Endothelial cell of umbilical vein (primary cell): Measurements from ENCODE around the gene PIGW.

Source experiments
- POLR2A ChIP-seq: IDR thresholded peaks from 2 replicates; pipeline ENCODE4 v1.6.1; 2012; ENCODE audit warnings: low read depth, mild to moderate bottlenecking, control low read depth, low read length
- TF ChIP-seq, protein P1 (sequence below), 2 donors: IDR thresholded peaks; 1 replicate in 1 of 2; 2 replicates in 1 of 2; pipeline ENCODE4 v1.5.1; 2011; ENCODE audit warnings: low read length in 2 of 2, mild to moderate bottlenecking in 2 of 2, moderate library complexity in 2 of 2, control low read depth in 1 of 2, inconsistent platforms in 1 of 2, low read depth in 1 of 2; ENCODE audit not compliant: insufficient read depth in 1 of 2; ENCODE audit errors: extremely low read depth in 1 of 2

DNA sequence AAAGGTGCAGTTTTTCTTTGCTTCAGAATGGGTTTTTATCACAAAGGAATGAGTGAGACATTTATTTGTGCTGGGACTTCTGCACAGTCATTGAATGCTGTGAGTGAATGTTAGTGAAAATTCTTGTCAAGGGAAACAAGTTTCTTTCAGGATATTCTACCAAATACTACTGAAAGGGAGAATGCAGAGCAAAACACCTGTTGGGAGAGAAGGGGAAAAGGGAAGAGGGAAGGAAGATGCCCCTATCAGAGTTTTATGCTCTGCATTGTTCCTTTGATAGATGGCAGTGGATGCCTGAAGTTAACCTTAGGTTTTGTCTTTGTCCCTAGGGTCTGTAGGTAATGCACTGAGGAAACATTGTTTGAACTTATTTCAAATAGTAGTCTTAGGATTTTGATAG, 13.0 kb downstream of the PIGW start:
- TF ChIP-seq, protein P1, sequence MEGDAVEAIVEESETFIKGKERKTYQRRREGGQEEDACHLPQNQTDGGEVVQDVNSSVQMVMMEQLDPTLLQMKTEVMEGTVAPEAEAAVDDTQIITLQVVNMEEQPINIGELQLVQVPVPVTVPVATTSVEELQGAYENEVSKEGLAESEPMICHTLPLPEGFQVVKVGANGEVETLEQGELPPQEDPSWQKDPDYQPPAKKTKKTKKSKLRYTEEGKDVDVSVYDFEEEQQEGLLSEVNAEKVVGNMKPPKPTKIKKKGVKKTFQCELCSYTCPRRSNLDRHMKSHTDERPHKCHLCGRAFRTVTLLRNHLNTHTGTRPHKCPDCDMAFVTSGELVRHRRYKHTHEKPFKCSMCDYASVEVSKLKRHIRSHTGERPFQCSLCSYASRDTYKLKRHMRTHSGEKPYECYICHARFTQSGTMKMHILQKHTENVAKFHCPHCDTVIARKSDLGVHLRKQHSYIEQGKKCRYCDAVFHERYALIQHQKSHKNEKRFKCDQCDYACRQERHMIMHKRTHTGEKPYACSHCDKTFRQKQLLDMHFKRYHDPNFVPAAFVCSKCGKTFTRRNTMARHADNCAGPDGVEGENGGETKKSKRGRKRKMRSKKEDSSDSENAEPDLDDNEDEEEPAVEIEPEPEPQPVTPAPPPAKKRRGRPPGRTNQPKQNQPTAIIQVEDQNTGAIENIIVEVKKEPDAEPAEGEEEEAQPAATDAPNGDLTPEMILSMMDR (IDR thresholded peaks at IDR 0.05; ENCODE audit: extremely low read depth in 1 of 2, insufficient read depth in 1 of 2, low read depth in 1 of 2, low read length in 2 of 2), result no peak
- no peak for TF ChIP-seq POLR2A
